HG03565 (cell line): ENCODE results near the gene ARHGEF4.

Experiments used
- ATAC-seq: cut with Tn5 transposase; IDR thresholded peaks from one replicate; pipeline ENCODE4 v1.9.1; 2021; ENCODE audit warnings: mild to moderate bottlenecking, moderate library complexity; ENCODE audit not compliant: unreplicated experiment

Gene ARHGEF4

GRCh38 chr2:131045286-131046027 lies 208.7 kb downstream of the ARHGEF4 start:
- ATAC-seq = no peak

GRCh38 chr2:131046028-131046917 lies 209.6 kb downstream of the ARHGEF4 start:
- ATAC-seq = no peak

- ATAC-seq = no peak
These were observed 210.4 kb downstream of the ARHGEF4 start for GRCh38 chr2:131046918-131047652.

GRCh38 chr2:131047920-131048560 lies 211.3 kb downstream of the ARHGEF4 start:
- ATAC-seq = no peak

GRCh38 chr2:131048641-131049040 lies 211.9 kb downstream of the ARHGEF4 start:
- no peak for ATAC-seq

GRCh38 chr2:131049150-131049718 lies 212.5 kb downstream of the ARHGEF4 start:
- no peak for ATAC-seq

- ATAC-seq = no peak
These were observed 214.2 kb downstream of the ARHGEF4 start for GRCh38 chr2:131050896-131051295.

- no peak for ATAC-seq
These were observed 216.1 kb downstream of the ARHGEF4 start for GRCh38 chr2:131052741-131053263.

- no peak for ATAC-seq
These were observed 217.8 kb downstream of the ARHGEF4 start for GRCh38 chr2:131054488-131054887.

- no peak for ATAC-seq
These were observed 218.7 kb downstream of the ARHGEF4 start for GRCh38 chr2:131055169-131056065.

GRCh38 chr2:131056204-131056931 lies 219.7 kb downstream of the ARHGEF4 start:
- no peak for ATAC-seq

- ATAC-seq = no peak
These were observed 220.2 kb downstream of the ARHGEF4 start for GRCh38 chr2:131056932-131057287.

GRCh38 chr2:131058214-131058843 lies 221.6 kb downstream of the ARHGEF4 start:
- ATAC-seq = no peak

GRCh38 chr2:131058920-131059319 lies 222.2 kb downstream of the ARHGEF4 start:
- ATAC-seq = no peak

- ATAC-seq = no peak
These were observed 227.0 kb downstream of the ARHGEF4 start for GRCh38 chr2:131063501-131064283.

- no peak for ATAC-seq
These were observed 228.1 kb downstream of the ARHGEF4 start for GRCh38 chr2:131064589-131065512.
